HepG2 (cell line): ENCODE results near the gene FAIM2. TPM values are rescaled to one million over a fixed set of nuclear protein-coding genes. Genes with fewer than 3 reads are reported as not detected.
"Not testable (repeated sequence)": the region's sequence is repeated elsewhere in the genome, so short reads cannot be mapped to it uniquely, and the experiment has no call there.

ENCODE experiments used
- ATAC-seq: fragments of 200-7000 bp; cut with Tn5 transposase; 3 replicates; pipeline ENCODE4 v1.9.1; 2020; ENCODE audit warnings: mild to moderate bottlenecking, moderate library complexity
- BruUV-seq: library from RNA; stranded (reverse); fragments of 400-500 nt; replicated peaks from 2 replicates; lab custom pipeline; 2021; lab: Mats Ljungman, UMichigan
- CTCF ChIA-PET: fragments of 300-600 bp; formaldehyde crosslinking; extraction: SDS; loops from one replicate; lab custom pipeline; 2021; ENCODE audit warnings: low total read pairs, inconsistent platforms, low intra/inter-chr PET ratio; lab: Yijun Ruan, JAX
- POLR2A ChIA-PET: fragments of 350-600 bp; sonication (Branson Sonifier 250); formaldehyde crosslinking; loops from one replicate; lab custom pipeline; 2020; ENCODE audit warnings: antibody characterized with exemption, inconsistent platforms; lab: Yijun Ruan, JAX
- DNase-seq: peaks from one replicate; pipeline ENCODE4 v3.0.0-alpha.2; 2015; ENCODE audit warnings: low spot score
- FAIRE-seq: peaks from 3 replicates; lab custom pipeline; 2011; peaks lifted over from hg19 to GRCh38; lab: Jason Lieb, UNC
- H2AFZ ChIP-seq: one replicate; pipeline ENCODE4 v1.6.1; 2011; ENCODE audit warnings: low read length, inconsistent platforms
- H3K27ac ChIP-seq: fragments of 300-600 bp; 3 replicates; pipeline ENCODE4 v1.8.0; 2011; ENCODE audit warnings: mixed run types, mild to moderate bottlenecking, mixed read lengths, low read length, inconsistent platforms; ENCODE audit not compliant: insufficient read depth; ENCODE audit errors: extremely low read length
- H3K27me3 ChIP-seq, 2 experiments: fragments of 200-600 bp in 1 of 2; 2 replicates in 1 of 2; 3 replicates in 1 of 2; pipeline versions ENCODE4 v1.6.0 to v1.8.0; 2011; ENCODE audit warnings: low read length in 2 of 2, mild to moderate bottlenecking in 2 of 2, moderate library complexity in 2 of 2, inconsistent platforms in 1 of 2; ENCODE audit not compliant: insufficient read depth in 2 of 2, control insufficient read depth in 1 of 2
- H3K36me3 ChIP-seq, 2 experiments: fragments of 200-600 bp in 1 of 2; replicated peaks in 1 of 2; 2 replicates in 1 of 2; 3 replicates in 1 of 2; pipeline versions ENCODE4 v1.5.1 to v1.8.0; 2011; ENCODE audit warnings: low read length in 2 of 2, inconsistent platforms in 1 of 2; ENCODE audit not compliant: insufficient read depth in 2 of 2, control insufficient read depth in 1 of 2
- H3K4me1 ChIP-seq: 2 replicates; pipeline ENCODE4 v1.5.1; 2012; ENCODE audit warnings: low read length, inconsistent platforms; ENCODE audit not compliant: insufficient read depth
- H3K4me2 ChIP-seq: 2 replicates; pipeline ENCODE4 v1.6.0; 2011; ENCODE audit warnings: low read depth, low read length, inconsistent platforms
- H3K4me3 ChIP-seq, 3 experiments: fragments of 200-600 bp in 1 of 3; sonication (generic), shearing (Covaris generic) in 1 of 3; replicated peaks in 1 of 3; 2 replicates each; pipeline ENCODE4 v1.5.1; 2011 to 2016; ENCODE audit warnings: low read length in 3 of 3, inconsistent platforms in 2 of 3, low read depth in 2 of 3, mild to moderate bottlenecking in 2 of 3, control low read depth in 1 of 3, mixed read lengths in 1 of 3; ENCODE audit not compliant: insufficient read depth in 1 of 3
- H3K79me2 ChIP-seq: one replicate; pipeline ENCODE4 v1.6.1; 2011; ENCODE audit warnings: low read length, inconsistent platforms; ENCODE audit not compliant: insufficient read depth
- H3K9ac ChIP-seq: 2 replicates; pipeline ENCODE4 v1.6.0; 2011; ENCODE audit warnings: mild to moderate bottlenecking, low read depth, low read length, inconsistent platforms; ENCODE audit not compliant: insufficient read depth
- H3K9me3 ChIP-seq: 2 replicates; pipeline ENCODE4 v1.5.1; 2012; ENCODE audit warnings: mild to moderate bottlenecking, low read length
- H4K20me1 ChIP-seq: 2 replicates; pipeline ENCODE4 v1.6.0; 2011; ENCODE audit warnings: inconsistent platforms, mild to moderate bottlenecking, low read length, moderate library complexity; ENCODE audit not compliant: insufficient read depth
- BRD4 ChIP-seq: sonication (generic); formaldehyde crosslinking; IDR thresholded peaks from 2 replicates; pipeline ENCODE4 v1.4.0; 2020; ENCODE audit warnings: missing genetic modification reagents
- FOXP1 ChIP-seq, 2 experiments: fragments of 450-650 bp in 1 of 2; IDR thresholded peaks; 2 replicates each; pipeline ENCODE4 v1.6.1; 2017 to 2018; ENCODE audit warnings: antibody characterized with exemption in 1 of 2
- MNT ChIP-seq: fragments of 450-650 bp; IDR thresholded peaks from 2 replicates; pipeline ENCODE4 v1.6.1; 2016
- RAD51 ChIP-seq: fragments of 450-650 bp; IDR thresholded peaks from 2 replicates; pipeline ENCODE4 v1.6.1; 2016; ENCODE audit warnings: borderline replicate concordance
- WGBS: methylation state at CpG from one replicate; pipeline ENCODE4 v1.1.6; 2017; ENCODE audit warnings: low lambda C conversion rate; 5-methylcytosine and 5-hydroxymethylcytosine counted together
- in situ Hi-C: cut with HindIII; loops from 2 replicates; pipeline ENCODE4 v1.10.0; 2017; ENCODE audit warnings: low pct_unique_long_range_greater_than_20kb; ENCODE audit not compliant: extremely low pct_ligation_motif_present
- intact Hi-C: fragments of 100-400 bp; cut with micrococcal nuclease; formaldehyde crosslinking; loops from one replicate; pipeline ENCODE4 v1.10.0; 2022; ENCODE audit not compliant: unreplicated experiment
- polyA plus RNA-seq, 8 experiments: library from polyadenylated mRNA; depleted of rRNA in 3 of 8; stranded (reverse) in 7 of 8; unstranded in 1 of 8; fragments of >200 nt; fragmentation: Illumina TruSeq in 4 of 8; extraction: Trizol in 4 of 8; gene quantifications; 2 replicates each; pipeline versions ENCODE4 v1.2.1 to v1.2.3, GENCODE V29; 2011 to 2016; ENCODE audit warnings: low read depth in 4 of 8, missing spikeins in 1 of 8, mixed read lengths in 1 of 8; ENCODE audit not compliant: insufficient read depth in 1 of 8
- total RNA-seq, 5 experiments: library from RNA; depleted of rRNA; stranded (reverse); fragments of >200 nt; fragmentation: Illumina TruSeq; extraction: Trizol; gene quantifications; 2 replicates each; pipeline ENCODE4 v1.2.3, GENCODE V29; 2016; ENCODE audit warnings: low read depth in 1 of 5

Gene FAIM2
- total and polyA plus RNA-seq, 2 of the 13 experiments (the other 11 are each of a cell fraction or from before 2014, with no cell fraction given): not detected

- H3K36me3 ChIP-seq; intact Hi-C loops; ATAC-seq; H4K20me1 ChIP-seq; H3K9ac ChIP-seq; POLR2A ChIA-PET; H3K4me2 ChIP-seq; CTCF ChIA-PET; H3K27ac ChIP-seq; BruUV-seq; in situ Hi-C loops; H3K4me3 ChIP-seq; H2AFZ ChIP-seq; DNase-seq; H3K79me2 ChIP-seq; H3K4me1 ChIP-seq; TF ChIP-seq FOXP1 (CRISPR knock-in tag; IDR thresholded peaks at IDR 0.05): not testable (repeated sequence)
- H3K9me3 ChIP-seq: peaks cover 26% of the 10 kb centered on the region
- 46% methylated on average over 2 of the region's 2 CpGs for WGBS
- FAIRE-seq: peak; percentile 30
- TF ChIP-seq MNT (peak; percentile 91), FOXP1 (IDR thresholded peaks at IDR 0.05) (0 out of 2 replicates have a peak, but pooled peaks have one; percentile 22)
- peaks cover 2 to 19% of the 10 kb centered on the region in 2 experiments; a peak in 2 of 5 replicates for H3K27me3 ChIP-seq
Measured at GRCh38 chr12:49879065-49879464, 24.6 kb downstream of the FAIM2 start.

GRCh38 chr12:49878021-49878420, 25.7 kb downstream of the FAIM2 start:
- Histone ChIP-seq H3K9me3 (peaks cover 26% of the 10 kb centered on the region), H4K20me1 (no peaks in the 10 kb centered on the region), H3K4me1 (no peaks in the 10 kb centered on the region), H2AFZ (no peak overlapping the region), H3K27me3 (peaks cover 2 to 12% of the 10 kb centered on the region in 2 experiments; a peak in 2 of 5 replicates), H3K27ac (no peak overlapping the region), H3K9ac (no peak overlapping the region), H3K36me3 (no peaks in the 10 kb centered on the region), H3K4me2 (no peak overlapping the region), H3K4me3 (no peak overlapping the region), H3K79me2 (no peaks in the 10 kb centered on the region)
- BruUV-seq: no TSS peak
- no peak for ATAC-seq
- ChIA-PET CTCF (no interaction called here), POLR2A (no interaction called here)
- no peak for DNase-seq
- peak; percentile 18 for FAIRE-seq
- 63% methylated on average over 2 of the region's 2 CpGs for WGBS
- TF ChIP-seq RAD51 (0 out of 2 replicates have a peak, but pooled peaks have one; percentile 3), BRD4 (CRISPR knock-in tag) (no peak), MNT (peak; percentile 75)
- in situ Hi-C loops: no loop called here
- intact Hi-C loops: no loop called here
